Fibroblast of the conjunctiva (primary cell): ENCODE results near the gene SCG2.

Experiments
- DNase-seq: peaks from one replicate; pipeline ENCODE4 v3.0.0-alpha.2; 2010; ENCODE audit warnings: low read depth

Gene SCG2

GRCh38 chr2:223576873-223577272 is 25.3 kb downstream of the SCG2 start:
- DNase-seq = peak; percentile 90

GRCh38 chr2:223570784-223571183 is 31.4 kb downstream of the SCG2 start:
- DNase-seq = no peak

GRCh38 chr2:223566396-223566795 is 35.8 kb downstream of the SCG2 start:
- DNase-seq = no peak

- peak; percentile 50 for DNase-seq
These were observed 38.7 kb downstream of the SCG2 start for GRCh38 chr2:223563462-223563861.

GRCh38 chr2:223562078-223562477 is 40.1 kb downstream of the SCG2 start:
- no peak for DNase-seq

- DNase-seq = no peak
These were observed 41.3 kb downstream of the SCG2 start for GRCh38 chr2:223560749-223561435.

GRCh38 chr2:223558970-223559369 is 43.2 kb downstream of the SCG2 start:
- no peak for DNase-seq

- DNase-seq = no peak
These were observed 47.2 kb downstream of the SCG2 start for GRCh38 chr2:223554923-223555322.

GRCh38 chr2:223549215-223549614 is 52.9 kb downstream of the SCG2 start:
- peak; percentile 85 for DNase-seq

- DNase-seq = no peak
These were observed 54.0 kb downstream of the SCG2 start for GRCh38 chr2:223548194-223548593.
